Endothelial cell of umbilical vein (primary cell): ENCODE data around the gene BBC3. TPM values are rescaled to one million over a fixed set of nuclear protein-coding genes. Genes with fewer than 3 reads are reported as not detected.

Experiments used
- BruUV-seq: library from RNA; stranded (reverse); fragments of 400-500 nt; replicated peaks from 2 replicates; lab custom pipeline; 2021; lab: Mats Ljungman, UMichigan
- CTCF ChIA-PET: fragments of 300-600, 350-600 bp; sonication (Branson Sonifier 250); formaldehyde crosslinking; loops from one replicate; lab custom pipeline; 2021; ENCODE audit warnings: antibody characterized with exemption, inconsistent platforms; lab: Charles Lee
- POLR2A ChIA-PET: fragments of 300-600, 350-600 bp; sonication (Branson Sonifier 250); formaldehyde crosslinking; loops from one replicate; lab custom pipeline; 2021; ENCODE audit warnings: antibody characterized with exemption, inconsistent platforms; lab: Charles Lee
- DNase-seq: peaks from one replicate; pipeline ENCODE4 v3.0.0-alpha.2; 2011; ENCODE audit warnings: low read depth, low spot score
- FAIRE-seq: peaks from 2 replicates; lab custom pipeline; 2011; peaks lifted over from hg19 to GRCh38; lab: Jason Lieb, UNC
- H2AFZ ChIP-seq: 2 replicates; pipeline ENCODE4 v1.6.0; 2012; ENCODE audit warnings: low read depth, low read length, control low read depth, inconsistent platforms
- H3K27ac ChIP-seq: 2 replicates; pipeline ENCODE4 v1.5.1; 2011; ENCODE audit warnings: low read depth, mild to moderate bottlenecking, control low read depth, low read length, moderate library complexity; ENCODE audit not compliant: insufficient read depth
- H3K27me3 ChIP-seq, 2 experiments: 2 replicates each; pipeline versions ENCODE4 v1.6.0 to v1.6.1; 2011; ENCODE audit warnings: low read length in 2 of 2, mixed read lengths in 1 of 2; ENCODE audit not compliant: control insufficient read depth in 2 of 2, insufficient read depth in 2 of 2
- H3K36me3 ChIP-seq, 2 experiments: 2 replicates in 1 of 2; 3 replicates in 1 of 2; pipeline ENCODE4 v1.5.1; 2011; ENCODE audit warnings: low read length in 2 of 2, mild to moderate bottlenecking in 1 of 2, moderate library complexity in 1 of 2; ENCODE audit not compliant: control insufficient read depth in 2 of 2, insufficient read depth in 2 of 2; ENCODE audit errors: extremely low read depth in 1 of 2
- H3K4me1 ChIP-seq: 3 replicates; pipeline ENCODE4 v1.5.1; 2011; ENCODE audit warnings: mild to moderate bottlenecking, low read length; ENCODE audit not compliant: control insufficient read depth, insufficient read depth; ENCODE audit errors: extremely low read depth
- H3K4me2 ChIP-seq: 2 replicates; pipeline ENCODE4 v1.6.1; 2011; ENCODE audit warnings: low read length, control low read depth, mixed read lengths; ENCODE audit not compliant: insufficient read depth
- H3K4me3 ChIP-seq, 3 experiments: fragments of 200-600 bp in 1 of 3; sonication (generic), shearing (Covaris generic) in 1 of 3; replicated peaks in 1 of 3; 2 replicates each; pipeline ENCODE4 v1.5.1; 2011 to 2016; ENCODE audit warnings: control low read depth in 3 of 3, low read length in 3 of 3, mild to moderate bottlenecking in 2 of 3, inconsistent platforms in 1 of 3, low read depth in 1 of 3, moderate library complexity in 1 of 3; ENCODE audit not compliant: insufficient read depth in 1 of 3
- H3K79me2 ChIP-seq: 2 replicates; pipeline ENCODE4 v1.6.0; 2012; ENCODE audit warnings: low read length, inconsistent platforms; ENCODE audit not compliant: control insufficient read depth, insufficient read depth
- H3K9ac ChIP-seq: replicated peaks from 2 replicates; pipeline ENCODE3; 2011; ENCODE audit warnings: low read length, control low read depth; ENCODE audit not compliant: insufficient read depth; ENCODE audit errors: extremely low read depth
- H3K9me1 ChIP-seq: replicated peaks from 3 replicates; pipeline ENCODE4 v1.6.0; 2011; ENCODE audit warnings: mild to moderate bottlenecking, low read length; ENCODE audit not compliant: control insufficient read depth, insufficient read depth; ENCODE audit errors: extremely low read depth
- H3K9me3 ChIP-seq: replicated peaks from 2 replicates; pipeline ENCODE4 v1.5.1; 2012; ENCODE audit warnings: low read length, inconsistent platforms; ENCODE audit not compliant: control insufficient read depth, insufficient read depth
- H4K20me1 ChIP-seq: replicated peaks from 2 replicates; pipeline ENCODE3; 2011; ENCODE audit warnings: mild to moderate bottlenecking, low read length; ENCODE audit not compliant: control insufficient read depth, insufficient read depth; ENCODE audit errors: extremely low read depth
- EZH2 ChIP-seq: IDR thresholded peaks from 2 replicates; pipeline ENCODE4 v1.6.1; 2012; ENCODE audit warnings: borderline replicate concordance, low read depth, mild to moderate bottlenecking, moderate library complexity, low read length, inconsistent platforms; ENCODE audit not compliant: severe bottlenecking
- FOS ChIP-seq: IDR thresholded peaks from 2 replicates; pipeline ENCODE4 v1.6.1; 2011; ENCODE audit warnings: mild to moderate bottlenecking, low read length, moderate library complexity, borderline replicate concordance; ENCODE audit not compliant: insufficient read depth
- GATA2 ChIP-seq: IDR thresholded peaks from 2 replicates; pipeline ENCODE4 v1.7.0; 2011; ENCODE audit warnings: low read depth, mild to moderate bottlenecking, moderate library complexity, mixed read lengths, low read length; ENCODE audit not compliant: insufficient read length, insufficient read depth
- JUN ChIP-seq: IDR thresholded peaks from 2 replicates; pipeline ENCODE4 v1.6.1; 2011; ENCODE audit warnings: borderline replicate concordance, low read depth; ENCODE audit not compliant: insufficient read length, insufficient read depth
- MYC ChIP-seq: IDR thresholded peaks from one replicate; pipeline ENCODE4 v1.6.1; 2011; ENCODE audit warnings: mild to moderate bottlenecking, low read depth, low read length
- POLR2AphosphoS5 ChIP-seq: IDR thresholded peaks from 2 replicates; pipeline ENCODE4 v1.6.1; 2012; ENCODE audit warnings: low read depth, mild to moderate bottlenecking, control low read depth, low read length, moderate library complexity; ENCODE audit not compliant: insufficient read depth
- dilution Hi-C: fragments of 300-500 bp; cut with MboI; formaldehyde crosslinking; loops from one replicate; pipeline ENCODE4 v1.15.0; 2019; ENCODE audit warnings: low sequenced_read_pairs; ENCODE audit not compliant: extremely low pct_ligation_motif_present
- intact Hi-C: fragments of 100-400 bp; cut with micrococcal nuclease; formaldehyde crosslinking; loops from one replicate; pipeline ENCODE4 v1.10.0; 2022
- polyA plus RNA-seq, 4 experiments: library from polyadenylated mRNA; depleted of rRNA in 3 of 4; stranded (reverse) in 3 of 4; unstranded in 1 of 4; fragments of >200 nt; gene quantifications; 2 replicates each; pipeline versions ENCODE4 v1.2.1 to v1.2.3, GENCODE V29; 2011 to 2012; ENCODE audit warnings: missing spikeins in 1 of 4
- total RNA-seq: library from RNA; stranded (reverse); gene quantifications from 2 replicates; pipeline ENCODE4 v1.2.3, GENCODE V29; 2021
- TF ChIP-seq, protein P1 (sequence below), 2 donors: IDR thresholded peaks; 1 replicate in 1 of 2; 2 replicates in 1 of 2; pipeline ENCODE4 v1.5.1; 2011; ENCODE audit warnings: low read length in 2 of 2, mild to moderate bottlenecking in 2 of 2, moderate library complexity in 2 of 2, control low read depth in 1 of 2, inconsistent platforms in 1 of 2, low read depth in 1 of 2; ENCODE audit not compliant: insufficient read depth in 1 of 2; ENCODE audit errors: extremely low read depth in 1 of 2

Gene BBC3
- total and polyA plus RNA-seq, 2 donors (not counting 3 experiments of a cell fraction or from before 2014, with no cell fraction given): 11.3 to 35.7 TPM

GRCh38 chr19:47176627-47177090 is 54.3 kb downstream of the BBC3 start:
- Histone ChIP-seq H3K9ac (peak overlapping the region; percentile 85), H4K20me1 (no peaks in the 10 kb centered on the region), H3K9me1 (no peaks in the 10 kb centered on the region), H3K4me2 (peak overlapping the region; percentile 71), H3K79me2 (peaks cover 39% of the 10 kb centered on the region), H3K4me1 (peaks cover 49% of the 10 kb centered on the region), H3K36me3 (peaks cover 0 to 14% of the 10 kb centered on the region in 2 experiments), H3K9me3 (no peaks in the 10 kb centered on the region), H2AFZ (no peak overlapping the region), H3K27me3 (no peaks in the 10 kb centered on the region), H3K4me3 (peak overlapping the region in 1 of 3 experiments; percentile 15), H3K27ac (peak overlapping the region; percentile 97)
- TF ChIP-seq MYC (peak; percentile 8), FOS (peak; percentile 93), GATA2 (peak; percentile 34), EZH2 (no peak), POLR2AphosphoS5 (peak; percentile 86), JUN (peak; percentile 85)
- TF ChIP-seq, protein P1, sequence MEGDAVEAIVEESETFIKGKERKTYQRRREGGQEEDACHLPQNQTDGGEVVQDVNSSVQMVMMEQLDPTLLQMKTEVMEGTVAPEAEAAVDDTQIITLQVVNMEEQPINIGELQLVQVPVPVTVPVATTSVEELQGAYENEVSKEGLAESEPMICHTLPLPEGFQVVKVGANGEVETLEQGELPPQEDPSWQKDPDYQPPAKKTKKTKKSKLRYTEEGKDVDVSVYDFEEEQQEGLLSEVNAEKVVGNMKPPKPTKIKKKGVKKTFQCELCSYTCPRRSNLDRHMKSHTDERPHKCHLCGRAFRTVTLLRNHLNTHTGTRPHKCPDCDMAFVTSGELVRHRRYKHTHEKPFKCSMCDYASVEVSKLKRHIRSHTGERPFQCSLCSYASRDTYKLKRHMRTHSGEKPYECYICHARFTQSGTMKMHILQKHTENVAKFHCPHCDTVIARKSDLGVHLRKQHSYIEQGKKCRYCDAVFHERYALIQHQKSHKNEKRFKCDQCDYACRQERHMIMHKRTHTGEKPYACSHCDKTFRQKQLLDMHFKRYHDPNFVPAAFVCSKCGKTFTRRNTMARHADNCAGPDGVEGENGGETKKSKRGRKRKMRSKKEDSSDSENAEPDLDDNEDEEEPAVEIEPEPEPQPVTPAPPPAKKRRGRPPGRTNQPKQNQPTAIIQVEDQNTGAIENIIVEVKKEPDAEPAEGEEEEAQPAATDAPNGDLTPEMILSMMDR (IDR thresholded peaks at IDR 0.05; ENCODE audit: extremely low read depth in 1 of 2, insufficient read depth in 1 of 2, low read depth in 1 of 2, low read length in 2 of 2): no peak
- dilution Hi-C loops (no loop called here), intact Hi-C loops (loop anchor here (1.0 to 2.0 kb wide), 5 partner anchors 14 to 81 kb away; no protein-coding TSS in a partner anchor)
- ChIA-PET CTCF (interaction anchor here (0.8 to 4.0 kb wide), 10 partner anchors 10 to 71 kb away, joined by 3 to 30 read pairs (median 7); partner anchors contain the start of gene ZC3H4), POLR2A (interaction anchor here (0.7 to 2.0 kb wide), 5 partner anchors 19 to 431 kb away, joined by 3 to 7 read pairs (median 3); partner anchors contain the start of gene FKRP)
- no TSS peak for BruUV-seq
- DNase-seq (peak; percentile 100), FAIRE-seq (peak; percentile 93)
